Stimulated activated CD8-positive, alpha-beta memory T cell treated with anti-CD3 and anti-CD28 coated beads, Interleukin-15, amount 100 ng/mL, for 4 hours (primary cell): Measurements from ENCODE around the gene ZBTB8OS.
A peak's percentile ranks its signal among the peaks of the same experiment; 100 is the strongest.
"Not testable (repeated sequence)": the region's sequence is repeated elsewhere in the genome, so short reads cannot be mapped to it uniquely, and the experiment has no call there.

ENCODE experiments used
- DNase-seq, 2 donors: peaks; one replicate each; pipeline ENCODE4 v3.0.0-alpha.2; 2020; ENCODE audit warnings: low read depth in 2 of 2

The ZBTB8OS gene

DNA sequence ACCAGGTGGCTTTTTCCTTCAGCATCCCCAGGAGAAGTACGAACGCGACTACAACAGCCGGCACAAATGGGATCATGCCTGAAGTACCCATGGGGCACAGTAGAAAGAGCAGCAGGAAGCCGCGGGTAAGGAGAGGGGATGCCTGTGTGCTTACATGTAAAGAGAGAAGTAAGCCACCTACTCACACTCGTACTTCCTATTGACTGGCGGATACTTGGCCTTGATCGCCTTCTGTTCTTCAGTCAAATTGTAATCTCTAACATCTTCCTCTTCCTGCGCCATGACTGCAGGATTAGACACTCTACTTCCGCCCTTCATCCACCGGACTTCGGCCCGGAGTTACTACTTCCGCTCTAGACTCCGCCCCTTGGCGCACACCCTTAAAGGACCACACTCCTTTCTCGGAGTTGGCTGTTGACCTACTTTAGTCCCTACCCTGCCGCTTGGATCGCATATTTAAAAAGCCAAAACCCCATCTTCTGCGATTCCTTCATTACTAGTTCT is at the start of gene ZBTB8OS:
Gene ZBTB8OS (minus strand): TSS at position 303 of the 504 bp plus-strand sequence. CDS start 21 bp downstream, at position 282.
- DNase-seq, result peak; percentile 68 to 82

DNA sequence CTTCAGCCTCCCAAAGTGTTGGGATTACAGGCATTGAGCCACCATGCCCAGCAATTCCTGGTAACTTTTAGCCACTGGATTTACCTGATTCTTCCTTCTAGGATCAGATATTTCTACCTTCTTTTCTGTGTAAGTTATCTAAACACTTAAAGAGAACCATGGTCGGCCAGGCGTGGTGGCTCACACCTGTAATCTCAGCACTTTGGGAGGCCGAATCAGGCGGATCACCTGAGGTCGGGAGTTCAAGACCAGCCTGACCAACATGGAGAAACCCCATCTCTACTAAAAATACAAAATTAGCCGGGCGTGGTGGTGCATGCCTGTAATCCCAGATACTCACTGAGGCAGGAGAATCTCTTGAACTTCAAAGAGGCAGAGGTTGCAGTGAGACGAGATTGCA is 46.6 kb upstream of the ZBTB8OS start:
- not testable (repeated sequence) for DNase-seq

DNA sequence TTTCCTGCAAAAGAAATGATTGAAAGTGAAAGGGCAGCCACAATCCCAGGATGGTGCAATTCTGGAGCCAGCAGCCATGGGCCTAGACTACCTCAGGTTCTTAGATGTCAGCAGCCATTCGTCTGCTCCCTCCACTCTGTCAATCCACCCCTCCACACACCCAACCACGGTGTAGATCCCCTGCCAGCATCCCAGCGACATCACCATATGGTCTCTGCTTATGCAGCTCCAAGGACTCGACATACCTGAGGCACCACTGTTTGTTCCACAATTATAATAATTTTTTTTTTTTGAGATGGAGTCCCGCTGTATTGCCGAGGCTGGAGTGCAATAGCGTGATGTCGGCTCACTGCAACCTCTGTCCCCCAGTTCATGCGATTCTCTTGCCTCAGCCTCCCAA is 45.7 kb upstream of the ZBTB8OS start:
- DNase-seq, result no peak

DNA sequence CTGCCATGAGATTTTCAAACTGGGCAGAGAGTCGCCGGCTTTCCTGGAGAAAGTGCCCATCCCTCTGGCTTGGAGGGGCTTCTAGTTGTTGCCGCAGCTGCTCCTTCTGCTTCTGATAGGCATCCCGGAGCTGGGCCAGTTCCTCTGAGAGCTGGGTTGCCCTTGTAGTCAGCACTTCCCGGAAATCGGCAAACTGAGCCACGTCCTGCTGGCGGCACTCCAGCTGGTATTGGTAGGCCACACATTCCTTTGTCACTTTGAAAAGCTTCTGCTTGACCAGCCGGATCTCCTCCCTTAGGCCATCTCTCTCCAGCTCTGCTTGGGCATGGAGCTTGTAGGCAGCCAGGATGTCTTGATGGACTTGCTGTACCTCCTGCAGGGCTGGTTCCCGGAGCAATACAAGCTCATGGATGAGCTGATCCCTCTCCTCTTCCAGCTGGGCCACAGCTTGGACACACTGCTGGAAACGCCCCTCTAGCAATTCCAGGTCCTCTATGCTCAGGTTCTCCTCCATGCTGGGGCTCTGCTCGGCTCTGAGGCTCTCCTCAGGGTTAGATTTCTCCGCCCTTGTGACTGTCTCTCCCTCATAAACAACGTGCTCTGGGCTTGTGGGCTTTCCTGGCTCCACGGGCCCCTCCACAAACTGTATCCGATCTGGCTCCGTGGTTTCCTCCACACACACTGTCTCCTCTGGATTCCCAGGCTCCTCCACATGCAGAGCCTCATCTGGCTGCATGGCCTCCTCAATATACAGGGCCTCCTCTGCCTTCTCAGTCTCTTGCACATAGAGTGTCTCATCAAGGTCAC is 45.0 kb upstream of the ZBTB8OS start:
- DNase-seq, result no peak

DNA sequence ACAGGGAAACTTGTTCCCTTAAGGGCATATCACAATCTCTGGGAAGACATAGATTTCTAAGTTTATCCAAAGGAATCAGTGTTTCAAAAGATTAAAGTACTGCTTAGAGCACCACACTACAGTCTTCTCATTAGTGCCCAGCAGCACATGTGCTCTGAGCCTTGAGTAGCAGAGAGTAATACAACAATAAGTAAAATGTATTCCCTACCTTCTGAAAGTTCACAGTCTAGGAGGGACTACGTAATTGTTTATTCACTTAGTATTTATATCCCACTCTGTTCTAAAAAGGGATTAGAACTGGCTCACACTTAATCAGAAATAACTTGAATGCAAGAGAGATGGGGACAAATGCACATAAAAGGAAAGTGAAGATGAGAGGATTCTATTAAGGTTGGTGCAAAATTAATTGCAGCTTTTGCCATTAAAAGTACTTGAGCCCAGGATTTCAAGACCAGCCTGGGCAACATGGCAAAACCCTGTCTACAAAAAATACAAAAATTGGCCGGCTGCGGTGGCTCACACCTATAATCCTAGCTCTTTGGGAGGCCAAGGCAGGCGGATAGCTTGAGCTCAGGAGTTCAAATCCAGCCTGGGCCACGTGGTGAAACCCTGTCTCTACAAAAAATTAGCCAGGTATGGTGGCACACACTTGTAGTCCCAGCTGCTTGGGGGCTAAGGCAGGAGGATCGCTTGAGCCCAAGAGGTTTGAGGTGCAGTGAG is 43.3 kb upstream of the ZBTB8OS start:
- no peak for DNase-seq

DNA sequence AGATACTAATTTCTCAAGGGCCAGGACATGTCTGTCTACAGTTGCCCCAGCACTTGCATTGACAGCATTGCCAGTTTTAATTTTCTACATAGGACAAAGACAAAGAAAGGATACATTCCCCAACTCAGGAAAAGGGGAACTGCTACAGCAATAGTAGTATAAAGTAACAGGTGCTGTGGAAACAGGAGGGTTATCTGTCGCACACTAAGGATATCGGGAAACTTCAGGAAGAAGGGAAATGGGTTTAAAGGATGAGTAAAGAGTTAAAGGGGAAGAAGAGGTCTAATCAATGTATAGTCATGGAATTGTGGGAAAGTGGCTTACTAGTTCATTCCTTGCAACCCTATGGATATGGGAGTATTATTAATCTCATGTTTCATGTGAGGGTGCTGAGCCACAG is 36.0 kb upstream of the ZBTB8OS start:
- DNase-seq, result no peak

DNA sequence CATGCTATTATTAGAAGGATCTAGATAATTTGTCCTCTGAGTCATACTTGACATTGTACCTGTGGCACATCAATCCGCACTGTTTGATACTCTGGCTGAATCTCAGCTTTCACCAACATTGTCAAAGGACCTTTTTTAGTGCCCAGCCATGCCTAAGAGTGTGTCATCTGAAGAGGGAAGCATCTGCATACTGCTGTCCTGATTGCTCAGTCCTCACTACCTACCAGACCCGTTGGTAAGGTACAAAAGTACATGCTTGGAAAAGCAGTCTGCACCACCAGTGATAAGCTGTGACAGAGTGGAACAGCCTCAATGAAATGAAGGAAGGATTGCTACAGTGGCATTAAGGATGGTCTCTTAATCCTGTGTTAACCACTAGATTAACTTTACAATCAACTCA is 35.1 kb upstream of the ZBTB8OS start:
- no peak for DNase-seq

DNA sequence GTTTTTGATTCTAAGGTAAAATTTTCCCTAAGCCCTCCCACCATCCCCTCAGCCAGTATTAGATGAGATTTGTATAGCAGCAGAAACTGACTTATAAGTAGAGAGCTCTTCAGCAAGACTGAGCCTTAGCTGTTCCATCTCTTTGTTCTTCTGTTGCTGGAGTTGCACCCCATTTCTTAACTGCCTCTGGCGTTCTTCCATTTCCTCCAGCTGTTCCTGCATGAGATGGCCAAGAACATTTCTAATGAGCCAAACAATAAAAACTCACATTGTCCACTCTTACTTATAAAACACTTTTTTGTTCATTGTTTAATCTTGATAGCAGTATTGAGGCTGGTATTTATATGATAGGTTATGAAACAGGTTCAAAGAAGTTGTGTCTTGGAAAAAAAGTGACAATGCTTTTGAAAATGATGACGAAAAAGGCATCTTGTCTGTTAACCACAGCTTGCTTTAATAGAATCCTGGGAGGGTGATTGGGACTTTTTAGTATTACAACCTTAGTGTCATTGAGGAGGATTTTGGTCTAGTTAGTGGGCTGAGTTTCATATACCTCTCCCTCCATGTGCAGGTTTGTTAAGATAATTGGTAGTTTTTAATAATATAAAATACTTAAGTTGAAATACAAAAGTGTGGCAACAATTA is 33.9 kb upstream of the ZBTB8OS start:
- DNase-seq, result no peak

DNA sequence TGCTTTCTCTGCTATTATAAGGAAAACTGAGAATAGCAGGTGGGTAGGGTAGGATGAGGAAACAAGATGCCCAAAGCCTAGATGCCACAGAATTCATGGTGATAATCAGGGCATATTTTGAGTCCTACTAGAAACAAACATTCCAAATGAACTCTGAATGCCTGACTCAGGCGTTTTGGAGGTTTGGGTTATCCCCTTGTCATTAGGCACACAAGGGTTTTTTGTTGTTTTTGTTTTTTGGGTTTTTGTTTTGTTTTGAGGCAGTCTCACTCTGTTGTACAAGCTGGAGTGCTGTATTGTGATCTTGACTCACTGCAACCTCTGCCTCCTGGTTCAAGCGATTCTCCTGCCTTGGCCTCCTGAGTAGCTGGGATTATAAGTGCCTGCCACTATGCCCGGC is 33.0 kb upstream of the ZBTB8OS start:
- DNase-seq, result no peak

DNA sequence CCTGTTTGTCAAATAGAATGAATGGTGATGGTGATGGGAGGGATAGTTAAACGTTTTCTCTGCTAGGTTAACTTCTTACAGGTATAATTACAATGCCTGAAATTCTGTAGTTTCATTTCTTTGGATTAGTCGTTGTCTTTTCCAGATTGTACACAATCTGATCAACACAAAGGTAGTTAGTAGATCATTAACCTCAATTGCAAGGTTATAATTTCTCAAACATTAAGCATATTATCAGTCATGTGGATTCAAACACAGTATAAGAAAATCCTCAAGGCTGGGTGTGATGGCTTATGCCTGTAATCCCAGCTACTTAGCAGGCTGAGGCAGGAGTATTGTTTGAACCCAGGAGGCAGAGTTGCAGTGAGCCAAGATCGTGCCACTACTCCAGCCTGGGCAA is 31.6 kb upstream of the ZBTB8OS start:
- no peak for DNase-seq

DNA sequence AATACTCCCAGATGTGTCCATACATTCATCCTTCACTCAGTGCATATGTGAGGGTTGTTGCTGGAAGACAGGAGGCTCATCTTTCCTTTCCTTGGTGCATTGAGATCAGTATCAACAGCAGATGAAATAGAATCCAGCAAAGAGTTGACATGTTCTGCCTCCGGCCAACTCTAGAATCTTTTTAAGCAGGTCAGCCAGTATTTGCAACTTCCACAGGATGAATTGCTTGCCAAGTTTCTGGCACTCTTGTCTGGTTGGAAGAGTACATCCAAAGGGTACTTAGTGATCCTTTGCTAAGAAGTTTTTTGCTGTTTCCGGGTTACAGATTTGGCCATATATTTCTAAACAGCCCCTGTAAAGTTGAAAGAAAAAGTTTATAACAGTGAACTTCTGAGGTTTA is 31.2 kb upstream of the ZBTB8OS start:
- DNase-seq, result no peak

DNA sequence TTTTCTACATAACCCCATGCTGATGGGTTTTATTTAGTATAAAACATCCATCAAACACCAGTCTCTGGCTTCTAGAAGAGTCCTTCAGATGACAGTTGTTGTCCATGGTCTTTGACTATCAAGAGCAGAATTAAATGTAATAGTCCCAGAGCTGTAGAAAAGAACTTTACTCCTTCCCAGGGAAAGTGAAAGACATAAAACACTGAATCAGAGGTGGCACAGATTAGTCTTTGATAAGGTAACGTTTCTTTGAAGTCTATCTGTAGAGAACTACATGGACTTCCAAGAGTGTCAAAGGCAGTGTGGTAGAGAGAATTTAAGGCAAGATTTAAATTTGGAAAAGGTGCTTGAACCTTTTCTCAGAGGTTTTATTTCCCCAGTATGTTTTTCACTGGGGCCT is 30.3 kb upstream of the ZBTB8OS start:
- DNase-seq, result no peak

DNA sequence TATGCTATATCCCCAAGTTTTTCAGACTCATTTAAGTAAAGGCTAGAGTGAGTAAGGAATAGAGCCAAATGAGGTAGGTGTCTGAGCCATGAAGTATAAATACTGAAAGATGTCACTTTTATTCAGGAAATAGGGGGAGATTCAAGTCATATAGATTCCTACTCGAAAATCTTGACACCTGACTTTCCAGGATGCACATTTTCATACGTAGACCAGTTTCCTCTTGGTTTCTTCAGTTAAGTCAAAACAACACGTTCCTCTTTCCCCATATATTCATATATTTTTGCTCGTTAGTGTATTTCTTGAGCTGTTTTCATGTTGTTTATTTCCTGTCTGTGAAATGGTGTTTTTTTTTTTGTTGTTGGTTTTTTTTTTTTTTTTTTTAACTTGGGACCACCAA is 29.6 kb upstream of the ZBTB8OS start:
- not testable (repeated sequence) for DNase-seq

DNA sequence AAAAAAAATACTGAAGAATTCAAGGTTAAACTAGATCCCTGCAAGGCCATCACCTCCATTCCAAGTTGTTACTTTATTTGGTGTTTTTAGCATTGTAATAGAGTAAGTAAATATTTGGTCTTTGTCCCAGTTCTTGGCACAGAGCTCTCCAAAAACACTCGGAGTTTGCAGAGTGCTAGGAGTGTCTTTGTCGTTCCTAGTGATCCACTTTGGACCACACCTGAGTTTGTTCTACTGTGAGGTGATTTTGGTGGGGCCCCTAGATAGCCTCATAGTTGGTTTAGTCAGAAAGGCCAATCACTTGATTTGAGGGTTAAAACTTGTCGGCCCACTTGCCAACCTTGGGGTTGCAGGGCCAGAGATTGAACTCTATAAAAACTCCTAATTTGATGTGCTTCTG is 26.6 kb upstream of the ZBTB8OS start:
- DNase-seq, result no peak

DNA sequence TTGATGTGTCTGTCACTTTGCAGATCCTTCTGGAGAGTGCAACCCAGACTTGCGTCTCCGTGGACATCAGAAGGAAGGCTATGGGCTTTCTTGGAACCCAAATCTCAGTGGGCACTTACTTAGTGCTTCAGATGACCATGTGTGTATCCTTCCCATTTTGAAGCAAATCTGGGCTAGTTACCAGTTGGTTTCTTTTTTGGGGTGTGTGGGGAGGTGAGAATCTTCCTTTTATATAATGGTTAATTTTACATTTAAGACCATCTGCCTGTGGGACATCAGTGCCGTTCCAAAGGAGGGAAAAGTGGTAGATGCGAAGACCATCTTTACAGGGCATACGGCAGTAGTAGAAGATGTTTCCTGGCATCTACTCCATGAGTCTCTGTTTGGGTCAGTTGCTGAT is 18.4 kb upstream of the ZBTB8OS start:
- not testable (repeated sequence) for DNase-seq

DNA sequence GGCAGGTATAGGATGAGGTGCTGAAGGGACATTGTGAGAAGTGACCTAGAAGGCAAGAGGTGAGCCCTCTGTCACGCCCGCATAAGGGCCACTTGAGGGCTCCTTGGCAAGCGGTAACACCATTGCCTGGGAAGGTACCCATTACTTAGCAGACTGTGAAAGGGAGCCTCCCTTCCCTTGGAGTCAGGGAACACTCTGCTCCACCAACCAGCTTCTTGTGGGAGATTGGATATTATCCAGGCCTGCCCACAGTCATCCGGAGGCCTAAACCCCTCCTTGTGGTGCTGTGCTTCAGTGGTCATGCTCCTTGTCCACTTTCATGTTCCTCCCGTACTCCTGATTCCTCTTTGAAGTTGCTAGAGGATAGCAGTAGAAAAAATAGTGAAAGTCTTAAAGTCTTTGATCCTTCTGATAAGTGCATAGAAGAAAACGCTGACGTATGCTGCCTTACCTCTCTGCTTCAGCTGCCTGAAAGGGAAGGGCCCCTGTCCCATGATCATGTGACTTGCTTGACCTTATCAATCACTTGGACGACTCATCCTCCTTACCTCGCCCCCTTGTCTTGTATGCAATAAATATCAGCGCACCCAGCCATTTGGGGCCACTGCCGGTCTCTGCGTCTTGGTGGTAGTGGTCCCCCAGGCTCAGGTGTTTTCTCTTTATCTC is 16.7 kb upstream of the ZBTB8OS start:
- DNase-seq, result no peak

DNA sequence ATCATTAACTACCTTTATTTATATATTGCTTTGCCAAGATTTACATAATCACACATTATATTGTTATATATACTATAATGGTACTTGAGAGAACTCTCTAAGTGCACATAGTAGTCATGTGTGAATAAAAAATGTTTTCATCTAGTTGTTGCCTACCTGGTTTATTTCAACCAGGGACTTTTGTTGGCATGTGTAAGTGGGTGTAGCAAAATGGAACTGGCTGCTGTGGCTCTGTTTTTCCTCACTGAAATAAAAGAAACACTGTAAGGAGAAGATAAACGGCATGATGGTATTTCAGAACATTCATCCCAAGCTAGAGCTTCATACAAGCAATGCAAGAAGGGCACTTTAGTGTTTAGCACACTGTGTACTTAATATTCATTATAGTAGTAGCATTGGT is 15.6 kb upstream of the ZBTB8OS start:
- no peak for DNase-seq

DNA sequence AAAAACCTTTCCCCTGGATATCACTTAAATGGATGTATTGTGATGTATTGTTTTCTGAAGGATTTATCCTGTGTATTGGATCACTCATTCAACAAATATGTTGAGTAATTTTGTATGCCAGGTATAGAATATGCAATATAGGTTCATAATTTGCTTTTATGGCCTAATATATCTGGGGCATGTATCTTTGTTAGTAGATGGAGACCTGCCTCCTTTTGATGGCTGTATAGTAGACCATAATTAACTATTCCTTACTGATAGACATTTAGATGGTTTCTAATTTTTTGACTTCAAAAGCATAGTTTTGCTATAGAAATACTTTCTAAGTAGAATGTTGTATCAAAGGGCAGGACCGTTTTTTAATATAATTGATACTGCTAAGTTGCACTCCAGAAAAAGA is 9.2 kb upstream of the ZBTB8OS start:
- no peak for DNase-seq

DNA sequence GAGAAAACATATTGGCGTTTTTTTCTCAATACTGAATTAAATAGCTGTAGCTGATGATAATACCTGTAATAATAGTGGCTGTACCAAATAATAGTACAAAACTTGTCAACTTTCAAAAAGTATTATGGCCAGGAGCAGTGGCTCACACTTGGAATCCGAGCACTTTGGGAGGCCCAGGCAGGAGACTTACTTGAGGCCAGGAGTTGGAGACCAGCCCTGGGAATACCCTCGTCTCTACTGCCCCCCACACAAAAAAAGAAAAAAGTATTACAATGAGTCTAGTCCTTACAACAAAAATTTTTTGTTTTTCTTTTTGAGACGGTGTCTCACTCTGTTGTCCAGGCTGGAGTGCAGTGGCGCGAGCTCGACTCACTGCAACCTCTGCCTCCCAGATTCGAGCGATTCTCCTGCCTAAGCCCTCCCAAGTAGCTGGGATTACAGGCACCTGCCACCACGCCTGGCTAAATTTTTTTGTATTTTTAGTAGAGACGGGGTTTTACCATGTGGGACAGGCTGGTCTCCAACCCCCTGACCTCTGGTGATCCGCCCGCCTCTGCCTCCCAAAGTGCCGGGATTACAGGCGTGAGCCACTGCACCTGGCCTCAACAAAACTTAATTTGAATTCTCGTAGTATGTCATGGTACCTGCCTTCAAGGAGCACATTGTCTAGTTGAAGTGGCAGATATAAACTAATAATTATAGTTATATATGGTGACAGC is 2.1 kb upstream of the ZBTB8OS start:
- DNase-seq, result no peak

DNA sequence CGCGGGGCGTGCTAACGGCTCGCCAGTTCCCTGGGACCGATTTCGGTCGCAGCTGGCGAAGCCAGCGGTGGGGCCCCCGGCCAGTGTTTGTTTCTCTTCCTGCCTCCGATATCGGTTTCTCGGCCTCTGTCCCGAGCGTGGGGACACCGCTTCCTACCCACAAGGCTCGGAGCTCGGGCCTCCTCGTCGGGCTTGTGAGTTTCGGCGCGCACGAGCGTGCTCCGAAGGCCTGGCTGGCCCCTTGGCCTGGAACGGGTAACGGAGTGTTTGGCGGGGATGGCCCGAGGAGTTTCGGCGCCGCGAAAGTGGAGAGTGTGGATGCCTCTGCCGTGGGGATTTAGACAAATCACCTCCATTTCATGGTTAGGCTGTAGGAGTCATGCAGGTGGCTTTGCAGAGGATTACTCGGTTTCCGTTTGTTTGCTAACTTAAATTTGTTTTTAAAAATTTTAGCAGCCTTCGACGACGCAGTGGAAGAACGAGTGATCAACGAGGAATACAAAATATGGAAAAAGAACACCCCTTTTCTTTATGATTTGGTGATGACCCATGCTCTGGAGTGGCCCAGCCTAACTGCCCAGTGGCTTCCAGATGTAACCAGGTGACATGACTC is 1.2 kb upstream of the ZBTB8OS start:
- no peak for DNase-seq
